Tibial artery (tissue), 4 donors: ENCODE measurements around the gene SLBP.

Experiments used
- DNase-seq, 2 donors: peaks; one replicate each; pipeline ENCODE4 v3.0.0-alpha.2; 2019
- H3K27ac ChIP-seq, 2 donors: fragments of 200-600 bp; sonication (generic) in 1 of 2; 1 replicate in 1 of 2; 2 replicates in 1 of 2; pipeline ENCODE4 v1.5.1; 2018 to 2019; ENCODE audit warnings: mild to moderate bottlenecking in 1 of 2
- H3K27me3 ChIP-seq, 2 donors: fragments of 200-600 bp; sonication (generic) in 1 of 2; one replicate each; pipeline versions ENCODE4 v1.5.1 to v1.6.0; 2016 to 2019
- H3K36me3 ChIP-seq, 3 donors: fragments of 200-600 bp; sonication (generic) in 2 of 3; one replicate each; pipeline ENCODE4 v1.5.1; 2016 to 2019; ENCODE audit warnings: mild to moderate bottlenecking in 2 of 3
- H3K4me1 ChIP-seq, 4 donors: fragments of 200-600 bp; sonication (generic) in 2 of 4; 1 replicate in 3 of 4; 2 replicates in 1 of 4; pipeline ENCODE4 v1.5.1; 2016 to 2019
- H3K4me3 ChIP-seq, 2 donors: fragments of 200-600 bp; sonication (generic) in 1 of 2; 1 replicate in 1 of 2; 2 replicates in 1 of 2; pipeline ENCODE4 v1.5.1; 2018 to 2019; ENCODE audit warnings: mild to moderate bottlenecking in 2 of 2
- H3K9me3 ChIP-seq, 3 donors: fragments of 200-600 bp; sonication (generic) in 1 of 3; one replicate each; pipeline ENCODE4 v1.5.1; 2016 to 2019
- CTCF ChIP-seq, 2 experiments: fragments of 200-600 bp in 1 of 2; fragments of 450-650 bp in 1 of 2; IDR thresholded peaks; one replicate each; pipeline ENCODE4 v1.5.1; 2017 to 2019; ENCODE audit warnings: antibody characterized with exemption in 2 of 2, mild to moderate bottlenecking in 1 of 2, moderate library complexity in 1 of 2
- intact Hi-C: fragments of 100-400 bp; cut with DNase I; formaldehyde crosslinking; loops from one replicate; pipeline ENCODE4 v1.15.0; 2023; ENCODE audit warnings: low total_unique reads

The SLBP gene

GRCh38 chr4:1744552-1744951 is 32.4 kb upstream of the SLBP start:
- intact Hi-C loops = no loop called here
- H3K27me3 ChIP-seq = peaks cover 0 to 25% of the 10 kb centered on the region in 2 donors
- H3K36me3 ChIP-seq = peaks cover 0 to 28% (median 6%) of the 10 kb centered on the region in 3 donors
- H3K9me3 ChIP-seq = no peaks in the 10 kb centered on the region
- H3K4me3 ChIP-seq = no peak overlapping the region
- no peak overlapping the region for H3K27ac ChIP-seq
- H3K4me1 ChIP-seq = peaks cover 0 to 11% (median 0%) of the 10 kb centered on the region in 4 donors
- no peak for TF ChIP-seq CTCF (IDR thresholded peaks at IDR 0.05)
- DNase-seq = no peak

GRCh38 chr4:1743975-1744374 is 31.9 kb upstream of the SLBP start:
- intact Hi-C loops = no loop called here
- Histone ChIP-seq H3K27me3 (peaks cover 0 to 21% of the 10 kb centered on the region in 2 donors), H3K4me1 (peaks cover 0 to 11% (median 0%) of the 10 kb centered on the region in 4 donors)

GRCh38 chr4:1743551-1743950 is 31.4 kb upstream of the SLBP start:
- Histone ChIP-seq H3K4me3 (no peak overlapping the region), H3K27ac (no peak overlapping the region), H3K4me1 (peaks cover 0 to 8% (median 0%) of the 10 kb centered on the region in 4 donors), H3K36me3 (peaks cover under 1 to 28% (median 14%) of the 10 kb centered on the region in 3 donors), H3K27me3 (peaks cover 0 to 19% of the 10 kb centered on the region in 2 donors), H3K9me3 (peaks cover 0 to 8% (median 0%) of the 10 kb centered on the region in 3 donors)
- DNase-seq = no peak
- intact Hi-C loops = no loop called here
- no peak for TF ChIP-seq CTCF (IDR thresholded peaks at IDR 0.05)

More at GRCh38 chr4:1743975-1744374, 31.9 kb upstream of the SLBP start:
- no peak overlapping the region for H3K4me3 ChIP-seq
- no peak overlapping the region for H3K27ac ChIP-seq
- no peak for TF ChIP-seq CTCF (IDR thresholded peaks at IDR 0.05)
- peaks cover 0 to 4% (median 0%) of the 10 kb centered on the region in 3 donors for H3K9me3 ChIP-seq
- peaks cover 0 to 28% (median 11%) of the 10 kb centered on the region in 3 donors for H3K36me3 ChIP-seq
- no peak for DNase-seq

- H3K4me3 ChIP-seq = no peak overlapping the region
- intact Hi-C loops = no loop called here
- H3K27me3 ChIP-seq = peaks cover 0 to under 1% of the 10 kb centered on the region in 2 donors
- no peak overlapping the region for H3K27ac ChIP-seq
- TF ChIP-seq CTCF (IDR thresholded peaks at IDR 0.05) = no peak
- H3K36me3 ChIP-seq = peaks cover 15 to 46% (median 34%) of the 10 kb centered on the region in 3 donors
- peaks cover 4 to 19% (median 8%) of the 10 kb centered on the region in 3 donors for H3K9me3 ChIP-seq
- no peak for DNase-seq
- H3K4me1 ChIP-seq = peaks cover 0 to under 1% (median 0%) of the 10 kb centered on the region in 4 donors
Measured at GRCh38 chr4:1741208-1741607, 29.1 kb upstream of the SLBP start.

GRCh38 chr4:1740021-1740545 is 28.0 kb upstream of the SLBP start:
- DNase-seq = no peak
- Histone ChIP-seq H3K27ac (no peak overlapping the region), H3K36me3 (peaks cover 15 to 51% (median 35%) of the 10 kb centered on the region in 3 donors), H3K4me3 (no peak overlapping the region), H3K9me3 (peaks cover 4 to 19% (median 8%) of the 10 kb centered on the region in 3 donors), H3K27me3 (no peaks in the 10 kb centered on the region), H3K4me1 (no peaks in the 10 kb centered on the region)
- no peak for TF ChIP-seq CTCF (IDR thresholded peaks at IDR 0.05)
- intact Hi-C loops = no loop called here
